CD4-positive, alpha-beta T cell treated with Interleukin-2 at 100 ng/mL for 4 hours (primary cell): ENCODE results near the gene UNC5CL.

Experiments used
- DNase-seq: peaks from one replicate; pipeline ENCODE4 v3.0.0-alpha.2; 2020; ENCODE audit warnings: low spot score

The UNC5CL gene

GRCh38 chr6:41039060-41039998, at the start of gene UNC5CL:
Gene UNC5CL, minus strand, starts transcription at chr6:41039221. Its CDS starts 4,147 bp downstream, at chr6:41035074.
- peak; percentile 52 for DNase-seq

- no peak for DNase-seq
Observed at GRCh38 chr6:41088451-41088850, 49.4 kb upstream of the UNC5CL start.

- no peak for DNase-seq
Observed at GRCh38 chr6:41085182-41085581, 46.2 kb upstream of the UNC5CL start.

GRCh38 chr6:41083072-41083471, 44.1 kb upstream of the UNC5CL start:
- DNase-seq: no peak

- DNase-seq: peak; percentile 37
Observed at GRCh38 chr6:41080621-41081020, 41.6 kb upstream of the UNC5CL start.

GRCh38 chr6:41079080-41079479, 40.1 kb upstream of the UNC5CL start:
- DNase-seq: no peak

- DNase-seq: no peak
Observed at GRCh38 chr6:41078101-41078500, 39.1 kb upstream of the UNC5CL start.

- DNase-seq: no peak
Observed at GRCh38 chr6:41077536-41077935, 38.5 kb upstream of the UNC5CL start.

- DNase-seq: no peak
Observed at GRCh38 chr6:41075651-41076626, 36.9 kb upstream of the UNC5CL start.

- DNase-seq: no peak
Observed at GRCh38 chr6:41074692-41075436, 35.8 kb upstream of the UNC5CL start.

GRCh38 chr6:41073968-41074691, 35.1 kb upstream of the UNC5CL start:
- peak; percentile 24 for DNase-seq

- DNase-seq: peak; percentile 77
Observed at GRCh38 chr6:41073203-41073967, 34.4 kb upstream of the UNC5CL start.

- DNase-seq: no peak
Observed at GRCh38 chr6:41072836-41073202, 33.8 kb upstream of the UNC5CL start, which contains the start of gene NFYA. Gene NFYA, plus strand, starts transcription at chr6:41072974. Its CDS starts 6,116 bp downstream, at chr6:41079090.

GRCh38 chr6:41071923-41072835, 33.2 kb upstream of the UNC5CL start, which contains the start of gene OARD1:
Gene OARD1, minus strand, starts transcription at chr6:41072356. Its CDS starts 722 bp downstream, at chr6:41071634.
- DNase-seq: peak; percentile 100

- DNase-seq: no peak
Observed at GRCh38 chr6:41071501-41071922, 32.5 kb upstream of the UNC5CL start.

GRCh38 chr6:41066867-41067304, 27.9 kb upstream of the UNC5CL start:
- DNase-seq: peak; percentile 68

GRCh38 chr6:41065550-41066026, 26.6 kb upstream of the UNC5CL start:
- no peak for DNase-seq

- no peak for DNase-seq
Observed at GRCh38 chr6:41064841-41065240, 25.8 kb upstream of the UNC5CL start.

- DNase-seq: no peak
Observed at GRCh38 chr6:41063884-41064285, 24.9 kb upstream of the UNC5CL start.
